ENCODE data around the gene GRIN2A.

The GRIN2A gene

GRCh38 chr16:9957002-9957401 is 225.2 kb downstream of the GRIN2A start:
- no peak for DNase-seq

- DNase-seq, result no peak
Measured at GRCh38 chr16:9955677-9956076, 226.6 kb downstream of the GRIN2A start.

- DNase-seq, result no peak
Measured at GRCh38 chr16:9953908-9954570, 228.2 kb downstream of the GRIN2A start.

GRCh38 chr16:9950658-9951057 is 231.6 kb downstream of the GRIN2A start:
- no peak for DNase-seq

- no peak for DNase-seq
Measured at GRCh38 chr16:9949396-9949795, 232.8 kb downstream of the GRIN2A start.

GRCh38 chr16:9948933-9949332 is 233.3 kb downstream of the GRIN2A start:
- no peak for DNase-seq

- no peak for DNase-seq
Measured at GRCh38 chr16:9946022-9946720, 236.1 kb downstream of the GRIN2A start.

- DNase-seq, result no peak
Measured at GRCh38 chr16:9943121-9943520, 239.1 kb downstream of the GRIN2A start.

- DNase-seq, result no peak
Measured at GRCh38 chr16:9941245-9941644, 241.0 kb downstream of the GRIN2A start.

GRCh38 chr16:9934723-9935508 is 247.3 kb downstream of the GRIN2A start:
- no peak for DNase-seq

- DNase-seq, result no peak
Measured at GRCh38 chr16:9932919-9933653, 249.1 kb downstream of the GRIN2A start.

- DNase-seq, result no peak
Measured at GRCh38 chr16:9932000-9932399, 250.2 kb downstream of the GRIN2A start.

- DNase-seq, result no peak
Measured at GRCh38 chr16:9929836-9930235, 252.4 kb downstream of the GRIN2A start.

GRCh38 chr16:9929313-9929712 is 252.9 kb downstream of the GRIN2A start:
- DNase-seq, result no peak

GRCh38 chr16:9922441-9922840 is 259.8 kb downstream of the GRIN2A start:
- no peak for DNase-seq

GRCh38 chr16:9921997-9922396 is 260.2 kb downstream of the GRIN2A start:
- DNase-seq, result no peak

- no peak for DNase-seq
Measured at GRCh38 chr16:9919460-9919859, 262.8 kb downstream of the GRIN2A start.

GRCh38 chr16:9917691-9918090 is 264.5 kb downstream of the GRIN2A start:
- DNase-seq, result no peak

GRCh38 chr16:9913604-9914326 is 268.5 kb downstream of the GRIN2A start:
- no peak for DNase-seq

GRCh38 chr16:9911989-9912388 is 270.2 kb downstream of the GRIN2A start:
- DNase-seq, result no peak

GRCh38 chr16:9911231-9911630 is 271.0 kb downstream of the GRIN2A start:
- no peak for DNase-seq

GRCh38 chr16:9909072-9909825 is 273.0 kb downstream of the GRIN2A start:
- DNase-seq, result no peak

All from HCEC 1CT (cell line).